VCaP (cell line): Measurements from ENCODE around the gene CDCA3.

Source experiments
- H3K27ac ChIP-seq: fragments of 450-650 bp; 2 replicates; pipeline ENCODE4 v1.5.1; 2017
- TF ChIP-seq, protein P1 (sequence below): fragments of 450-650 bp; conservative IDR thresholded peaks from 2 replicates; pipeline ENCODE4 v1.5.1; 2017; ENCODE audit warnings: mild to moderate bottlenecking, moderate library complexity

Gene CDCA3

DNA sequence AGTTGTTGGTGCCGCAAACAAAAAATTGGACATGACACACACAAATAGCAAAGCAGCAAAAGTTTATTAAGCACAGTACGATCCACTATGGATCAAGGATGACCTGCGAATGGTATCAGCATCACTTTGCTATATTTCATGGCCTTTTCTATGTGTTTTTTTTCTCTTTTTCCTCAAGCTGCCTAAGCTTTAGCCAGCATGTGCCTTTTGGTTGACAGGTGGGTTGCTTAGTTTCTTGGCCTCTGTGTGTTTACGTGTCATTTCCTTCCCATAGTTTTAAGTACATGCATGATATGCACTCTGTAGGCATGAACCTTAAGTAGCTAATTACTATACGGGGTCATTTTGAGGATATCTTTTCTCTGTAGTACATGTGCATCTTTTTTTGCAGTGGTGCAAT is 51.9 kb downstream of the CDCA3 start:
- H3K27ac ChIP-seq, result no peak overlapping the region
- TF ChIP-seq, protein P1, sequence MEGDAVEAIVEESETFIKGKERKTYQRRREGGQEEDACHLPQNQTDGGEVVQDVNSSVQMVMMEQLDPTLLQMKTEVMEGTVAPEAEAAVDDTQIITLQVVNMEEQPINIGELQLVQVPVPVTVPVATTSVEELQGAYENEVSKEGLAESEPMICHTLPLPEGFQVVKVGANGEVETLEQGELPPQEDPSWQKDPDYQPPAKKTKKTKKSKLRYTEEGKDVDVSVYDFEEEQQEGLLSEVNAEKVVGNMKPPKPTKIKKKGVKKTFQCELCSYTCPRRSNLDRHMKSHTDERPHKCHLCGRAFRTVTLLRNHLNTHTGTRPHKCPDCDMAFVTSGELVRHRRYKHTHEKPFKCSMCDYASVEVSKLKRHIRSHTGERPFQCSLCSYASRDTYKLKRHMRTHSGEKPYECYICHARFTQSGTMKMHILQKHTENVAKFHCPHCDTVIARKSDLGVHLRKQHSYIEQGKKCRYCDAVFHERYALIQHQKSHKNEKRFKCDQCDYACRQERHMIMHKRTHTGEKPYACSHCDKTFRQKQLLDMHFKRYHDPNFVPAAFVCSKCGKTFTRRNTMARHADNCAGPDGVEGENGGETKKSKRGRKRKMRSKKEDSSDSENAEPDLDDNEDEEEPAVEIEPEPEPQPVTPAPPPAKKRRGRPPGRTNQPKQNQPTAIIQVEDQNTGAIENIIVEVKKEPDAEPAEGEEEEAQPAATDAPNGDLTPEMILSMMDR, result no peak
